ENCODE measurements around the gene SERPINB4.

The SERPINB4 gene

DNA sequence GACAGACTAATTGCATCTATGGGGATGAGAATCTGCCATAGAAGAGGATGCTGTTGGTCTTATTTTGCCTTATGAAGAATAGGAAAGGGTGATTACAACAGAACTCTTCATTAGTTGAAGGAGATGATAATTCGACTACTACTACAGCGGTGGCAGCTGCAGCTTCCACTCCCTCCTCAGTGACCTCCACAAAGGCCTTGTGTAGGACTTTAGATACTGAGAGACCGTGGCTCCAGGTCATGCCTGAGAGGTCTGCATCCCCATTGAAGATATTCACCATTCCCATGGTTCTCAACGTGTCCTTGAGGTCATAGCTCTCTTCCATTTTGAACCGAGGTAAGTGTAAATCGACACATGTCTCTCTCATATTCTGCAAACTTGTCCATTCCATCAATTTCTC lies 6.4 kb downstream of the SERPINB4 start:
- no peaks in the 10 kb centered on the region for H3K27me3 ChIP-seq (ENCODE audit: insufficient read depth, poor library complexity, severe bottlenecking)
- TF ChIP-seq, protein P1, sequence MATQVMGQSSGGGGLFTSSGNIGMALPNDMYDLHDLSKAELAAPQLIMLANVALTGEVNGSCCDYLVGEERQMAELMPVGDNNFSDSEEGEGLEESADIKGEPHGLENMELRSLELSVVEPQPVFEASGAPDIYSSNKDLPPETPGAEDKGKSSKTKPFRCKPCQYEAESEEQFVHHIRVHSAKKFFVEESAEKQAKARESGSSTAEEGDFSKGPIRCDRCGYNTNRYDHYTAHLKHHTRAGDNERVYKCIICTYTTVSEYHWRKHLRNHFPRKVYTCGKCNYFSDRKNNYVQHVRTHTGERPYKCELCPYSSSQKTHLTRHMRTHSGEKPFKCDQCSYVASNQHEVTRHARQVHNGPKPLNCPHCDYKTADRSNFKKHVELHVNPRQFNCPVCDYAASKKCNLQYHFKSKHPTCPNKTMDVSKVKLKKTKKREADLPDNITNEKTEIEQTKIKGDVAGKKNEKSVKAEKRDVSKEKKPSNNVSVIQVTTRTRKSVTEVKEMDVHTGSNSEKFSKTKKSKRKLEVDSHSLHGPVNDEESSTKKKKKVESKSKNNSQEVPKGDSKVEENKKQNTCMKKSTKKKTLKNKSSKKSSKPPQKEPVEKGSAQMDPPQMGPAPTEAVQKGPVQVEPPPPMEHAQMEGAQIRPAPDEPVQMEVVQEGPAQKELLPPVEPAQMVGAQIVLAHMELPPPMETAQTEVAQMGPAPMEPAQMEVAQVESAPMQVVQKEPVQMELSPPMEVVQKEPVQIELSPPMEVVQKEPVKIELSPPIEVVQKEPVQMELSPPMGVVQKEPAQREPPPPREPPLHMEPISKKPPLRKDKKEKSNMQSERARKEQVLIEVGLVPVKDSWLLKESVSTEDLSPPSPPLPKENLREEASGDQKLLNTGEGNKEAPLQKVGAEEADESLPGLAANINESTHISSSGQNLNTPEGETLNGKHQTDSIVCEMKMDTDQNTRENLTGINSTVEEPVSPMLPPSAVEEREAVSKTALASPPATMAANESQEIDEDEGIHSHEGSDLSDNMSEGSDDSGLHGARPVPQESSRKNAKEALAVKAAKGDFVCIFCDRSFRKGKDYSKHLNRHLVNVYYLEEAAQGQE (IDR thresholded peaks at IDR 0.05; ENCODE audit: insufficient replicate concordance, low read depth): no peak
- TF ChIP-seq, protein P2, sequence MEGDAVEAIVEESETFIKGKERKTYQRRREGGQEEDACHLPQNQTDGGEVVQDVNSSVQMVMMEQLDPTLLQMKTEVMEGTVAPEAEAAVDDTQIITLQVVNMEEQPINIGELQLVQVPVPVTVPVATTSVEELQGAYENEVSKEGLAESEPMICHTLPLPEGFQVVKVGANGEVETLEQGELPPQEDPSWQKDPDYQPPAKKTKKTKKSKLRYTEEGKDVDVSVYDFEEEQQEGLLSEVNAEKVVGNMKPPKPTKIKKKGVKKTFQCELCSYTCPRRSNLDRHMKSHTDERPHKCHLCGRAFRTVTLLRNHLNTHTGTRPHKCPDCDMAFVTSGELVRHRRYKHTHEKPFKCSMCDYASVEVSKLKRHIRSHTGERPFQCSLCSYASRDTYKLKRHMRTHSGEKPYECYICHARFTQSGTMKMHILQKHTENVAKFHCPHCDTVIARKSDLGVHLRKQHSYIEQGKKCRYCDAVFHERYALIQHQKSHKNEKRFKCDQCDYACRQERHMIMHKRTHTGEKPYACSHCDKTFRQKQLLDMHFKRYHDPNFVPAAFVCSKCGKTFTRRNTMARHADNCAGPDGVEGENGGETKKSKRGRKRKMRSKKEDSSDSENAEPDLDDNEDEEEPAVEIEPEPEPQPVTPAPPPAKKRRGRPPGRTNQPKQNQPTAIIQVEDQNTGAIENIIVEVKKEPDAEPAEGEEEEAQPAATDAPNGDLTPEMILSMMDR (IDR thresholded peaks at IDR 0.05; ENCODE audit: insufficient read depth, low read length): no peak
- TF ChIP-seq SPI1 (IDR thresholded peaks at IDR 0.05; ENCODE audit: borderline replicate concordance, low read depth): no peak
- TF ChIP-seq GABPA (IDR thresholded peaks at IDR 0.05; ENCODE audit: low read depth): no peak
- no peak for TF ChIP-seq POLR2AphosphoS5 (IDR thresholded peaks at IDR 0.05; ENCODE audit: low read depth)
- H3K4me3 ChIP-seq (replicated peaks; ENCODE audit: insufficient read depth, low read length): no peak overlapping the region
- no peak for DNase-seq (ENCODE audit: low read depth in 1 of 2, low spot score in 1 of 2)
- H3K27ac ChIP-seq (replicated peaks): no peak overlapping the region

DNA sequence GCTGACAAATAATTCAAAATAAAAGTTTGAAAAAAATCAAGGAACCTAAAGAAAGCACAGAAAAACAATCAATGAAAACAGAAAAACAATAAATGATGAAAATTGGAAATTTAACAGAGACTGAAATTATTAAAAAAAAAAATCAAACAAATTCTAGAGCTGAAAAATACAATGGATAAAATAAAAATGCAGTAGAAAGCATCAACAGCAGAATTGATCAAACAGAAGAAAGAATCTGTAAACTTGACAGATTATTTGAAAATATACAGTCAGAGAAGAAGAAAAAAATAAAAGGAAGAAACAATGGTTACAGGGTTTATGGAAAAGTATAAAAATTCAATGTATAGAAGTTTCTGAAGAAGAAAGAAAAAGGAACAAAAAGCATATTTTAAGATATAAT lies 16.2 kb downstream of the SERPINB4 start:
- no peak for TF ChIP-seq GABPA (IDR thresholded peaks at IDR 0.05; ENCODE audit: low read depth)
- TF ChIP-seq, protein P2 (IDR thresholded peaks at IDR 0.05; ENCODE audit: insufficient read depth, low read length): no peak
- TF ChIP-seq POLR2AphosphoS5 (IDR thresholded peaks at IDR 0.05; ENCODE audit: low read depth): no peak
- TF ChIP-seq SPI1 (IDR thresholded peaks at IDR 0.05; ENCODE audit: borderline replicate concordance, low read depth): no peak
- TF ChIP-seq, protein P1 (IDR thresholded peaks at IDR 0.05; ENCODE audit: insufficient replicate concordance, low read depth): no peak
- no peak overlapping the region for H3K27ac ChIP-seq (replicated peaks)
- DNase-seq (ENCODE audit: low read depth in 1 of 2, low spot score in 1 of 2): no peak
- no peaks in the 10 kb centered on the region for H3K27me3 ChIP-seq (ENCODE audit: insufficient read depth, poor library complexity, severe bottlenecking)
- H3K4me3 ChIP-seq (replicated peaks; ENCODE audit: insufficient read depth, low read length): no peak overlapping the region

DNA sequence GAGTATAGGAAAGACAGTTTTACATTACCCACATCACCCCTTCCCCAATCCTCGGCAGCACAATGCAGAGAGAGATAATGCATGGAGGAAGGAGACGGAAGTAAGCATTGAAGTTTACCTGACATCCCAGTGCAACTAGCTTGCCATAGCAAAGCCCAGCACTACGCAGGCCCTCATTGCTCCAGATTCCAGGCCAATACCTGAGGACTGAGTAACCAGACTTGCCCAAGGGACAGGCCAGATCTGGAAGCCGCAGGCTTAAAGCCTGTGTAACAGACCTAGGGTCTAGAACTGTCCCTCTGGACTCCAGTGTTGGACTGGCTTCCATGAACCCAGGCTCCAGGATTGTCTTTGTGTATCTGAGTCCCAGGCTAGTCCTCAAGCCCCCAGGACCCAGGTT lies 17.6 kb downstream of the SERPINB4 start:
- H3K27ac ChIP-seq (replicated peaks): no peak overlapping the region
- DNase-seq (ENCODE audit: low read depth in 1 of 2, low spot score in 1 of 2): no peak
- no peak overlapping the region for H3K4me3 ChIP-seq (replicated peaks; ENCODE audit: insufficient read depth, low read length)
- TF ChIP-seq, protein P2 (IDR thresholded peaks at IDR 0.05; ENCODE audit: insufficient read depth, low read length): no peak
- TF ChIP-seq, protein P1 (IDR thresholded peaks at IDR 0.05; ENCODE audit: insufficient replicate concordance, low read depth): no peak
- TF ChIP-seq POLR2AphosphoS5 (IDR thresholded peaks at IDR 0.05; ENCODE audit: low read depth): no peak
- no peak for TF ChIP-seq GABPA (IDR thresholded peaks at IDR 0.05; ENCODE audit: low read depth)
- TF ChIP-seq SPI1 (IDR thresholded peaks at IDR 0.05; ENCODE audit: borderline replicate concordance, low read depth): no peak
- H3K27me3 ChIP-seq (ENCODE audit: insufficient read depth, poor library complexity, severe bottlenecking): no peaks in the 10 kb centered on the region

Measured in HL-60 (cell line).